ENCODE results near the gene ACTN4. TPM values are rescaled to one million over a fixed set of nuclear protein-coding genes. Genes with fewer than 3 reads are reported as not detected.

The ACTN4 gene
- total RNA-seq, 1 donor from 2014 or later = 127 TPM

DNA sequence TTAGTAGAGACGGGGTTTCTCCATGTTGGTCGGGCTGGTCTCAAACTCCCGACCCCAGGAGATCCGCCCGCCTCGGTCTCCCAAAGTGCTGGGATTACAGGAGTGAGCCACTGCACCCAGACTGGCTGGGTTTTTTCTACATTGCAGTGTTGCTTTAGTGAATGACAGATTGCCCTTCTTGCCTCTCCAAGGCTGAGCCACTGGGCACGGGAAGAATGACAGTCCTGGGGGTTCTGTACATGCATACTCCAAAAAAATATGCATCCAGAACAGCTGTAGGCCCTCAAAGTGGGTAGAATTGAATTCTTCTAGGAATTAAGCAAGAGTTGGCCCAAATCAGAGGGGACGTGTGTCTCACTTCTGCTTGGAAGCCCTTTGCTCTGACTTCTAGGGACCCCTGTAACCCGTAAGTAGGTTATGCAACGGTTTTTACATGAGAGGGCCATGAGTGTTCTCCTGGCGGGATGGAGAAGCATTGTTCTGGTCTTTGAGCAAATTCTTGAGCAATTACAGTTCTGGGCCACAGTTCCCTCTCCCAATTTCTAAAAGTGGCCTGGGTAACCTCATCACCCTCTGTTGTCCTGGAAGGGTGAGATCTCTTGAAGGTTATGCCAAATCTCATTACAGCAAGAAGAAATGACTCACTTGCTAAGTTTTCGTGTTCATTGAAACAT is 3.6 kb downstream of the ACTN4 start:
- Mint-ChIP-seq H3K27me3 (ENCODE audit: insufficient read depth, low read depth) (peaks cover 2% of the 10 kb centered on the region), H3K9me3 (no peaks in the 10 kb centered on the region), H3K4me1 (peaks cover 49% of the 10 kb centered on the region), H3K27ac (no peak overlapping the region), H3K4me3 (peak overlapping the region; percentile 35), H3K36me3 (peaks cover 8% of the 10 kb centered on the region)
- no peaks in the 10 kb centered on the region for H3K36me3 ChIP-seq
- no peak for DNase-seq (ENCODE audit: low spot score)
- H3K27me3 ChIP-seq = no peaks in the 10 kb centered on the region
- H3K27ac ChIP-seq = no peak overlapping the region
- peaks cover 81% of the 10 kb centered on the region for H4K20me1 ChIP-seq (ENCODE audit: low read depth)
- peak overlapping the region; percentile 90 for H3K4me2 ChIP-seq
- H3K9me3 ChIP-seq (ENCODE audit: low read depth) = no peaks in the 10 kb centered on the region
- H3K4me3 ChIP-seq = no peak overlapping the region
- H3K79me2 ChIP-seq (ENCODE audit: low read depth) = peaks cover 85% of the 10 kb centered on the region
- peaks cover 44% of the 10 kb centered on the region for H3K4me1 ChIP-seq
- H3F3A ChIP-seq (ENCODE audit: low read depth) = peaks cover 21% of the 10 kb centered on the region
- H2AFZ ChIP-seq (replicated peaks) = no peak overlapping the region
- H3K9ac ChIP-seq = no peak overlapping the region
- TF ChIP-seq, protein P1, sequence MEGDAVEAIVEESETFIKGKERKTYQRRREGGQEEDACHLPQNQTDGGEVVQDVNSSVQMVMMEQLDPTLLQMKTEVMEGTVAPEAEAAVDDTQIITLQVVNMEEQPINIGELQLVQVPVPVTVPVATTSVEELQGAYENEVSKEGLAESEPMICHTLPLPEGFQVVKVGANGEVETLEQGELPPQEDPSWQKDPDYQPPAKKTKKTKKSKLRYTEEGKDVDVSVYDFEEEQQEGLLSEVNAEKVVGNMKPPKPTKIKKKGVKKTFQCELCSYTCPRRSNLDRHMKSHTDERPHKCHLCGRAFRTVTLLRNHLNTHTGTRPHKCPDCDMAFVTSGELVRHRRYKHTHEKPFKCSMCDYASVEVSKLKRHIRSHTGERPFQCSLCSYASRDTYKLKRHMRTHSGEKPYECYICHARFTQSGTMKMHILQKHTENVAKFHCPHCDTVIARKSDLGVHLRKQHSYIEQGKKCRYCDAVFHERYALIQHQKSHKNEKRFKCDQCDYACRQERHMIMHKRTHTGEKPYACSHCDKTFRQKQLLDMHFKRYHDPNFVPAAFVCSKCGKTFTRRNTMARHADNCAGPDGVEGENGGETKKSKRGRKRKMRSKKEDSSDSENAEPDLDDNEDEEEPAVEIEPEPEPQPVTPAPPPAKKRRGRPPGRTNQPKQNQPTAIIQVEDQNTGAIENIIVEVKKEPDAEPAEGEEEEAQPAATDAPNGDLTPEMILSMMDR (IDR thresholded peaks at IDR 0.05) = no peak
- TF ChIP-seq EZH2phosphoT487 (IDR thresholded peaks at IDR 0.05) (no peak), EZH2 (IDR thresholded peaks at IDR 0.05) (no peak)

- no peak for DNase-seq (ENCODE audit: low spot score)
- H3K4me1 Mint-ChIP-seq = peaks cover 67% of the 10 kb centered on the region
- H3K27ac Mint-ChIP-seq = no peak overlapping the region
- Histone ChIP-seq H4K20me1 (ENCODE audit: low read depth) (peaks cover 100% of the 10 kb centered on the region), H3K9ac (no peak overlapping the region), H3K9me3 (ENCODE audit: low read depth) (no peaks in the 10 kb centered on the region), H3K4me2 (no peak overlapping the region), H3K4me3 (no peak overlapping the region), H3K27ac (no peak overlapping the region), H3F3A (ENCODE audit: low read depth) (peaks cover 21% of the 10 kb centered on the region), H3K36me3 (no peaks in the 10 kb centered on the region), H2AFZ (replicated peaks) (no peak overlapping the region), H3K4me1 (peaks cover 51% of the 10 kb centered on the region), H3K27me3 (no peaks in the 10 kb centered on the region), H3K79me2 (ENCODE audit: low read depth) (peaks cover 100% of the 10 kb centered on the region)
- peaks cover 2% of the 10 kb centered on the region for H3K27me3 Mint-ChIP-seq (ENCODE audit: insufficient read depth, low read depth)
- H3K36me3 Mint-ChIP-seq = peaks cover 17% of the 10 kb centered on the region
- no peaks in the 10 kb centered on the region for H3K9me3 Mint-ChIP-seq
- no peak overlapping the region for H3K4me3 Mint-ChIP-seq
- TF ChIP-seq EZH2phosphoT487 (IDR thresholded peaks at IDR 0.05) = no peak
- TF ChIP-seq, protein P1 (IDR thresholded peaks at IDR 0.05) = no peak
- TF ChIP-seq EZH2 (IDR thresholded peaks at IDR 0.05) = no peak
Measured at GRCh38 chr19:38653028-38653571, 5.7 kb downstream of the ACTN4 start.

DNA sequence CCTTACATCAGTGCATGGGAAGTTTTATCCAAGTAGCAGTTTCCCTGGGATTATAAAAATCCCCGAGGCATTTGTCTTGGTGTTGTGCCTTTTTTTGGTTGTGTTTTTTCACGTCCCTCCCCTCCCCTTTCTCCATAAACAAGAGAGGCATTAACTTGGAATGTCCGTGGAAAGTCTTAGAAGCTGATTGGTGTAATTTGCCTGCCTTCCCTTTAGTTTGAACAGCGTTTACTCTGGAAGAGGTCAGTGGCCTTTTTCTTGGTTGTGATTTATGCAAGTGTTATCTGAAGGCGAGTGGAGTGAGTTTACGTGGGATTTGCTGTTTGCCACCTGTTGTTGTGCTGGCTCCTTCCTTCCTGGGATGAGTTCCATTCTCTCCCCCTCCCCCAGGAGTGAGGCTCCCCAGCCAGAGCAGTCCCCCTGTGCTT is 7.2 kb downstream of the ACTN4 start:
- Histone ChIP-seq H3K9ac (no peak overlapping the region), H3K79me2 (ENCODE audit: low read depth) (peaks cover 100% of the 10 kb centered on the region), H3K27me3 (no peaks in the 10 kb centered on the region), H3K27ac (peak overlapping the region; percentile 42), H4K20me1 (ENCODE audit: low read depth) (peaks cover 100% of the 10 kb centered on the region), H3K36me3 (no peaks in the 10 kb centered on the region), H3F3A (ENCODE audit: low read depth) (peaks cover 21% of the 10 kb centered on the region), H3K4me1 (peaks cover 48% of the 10 kb centered on the region), H3K4me2 (peak overlapping the region; percentile 56), H2AFZ (replicated peaks) (no peak overlapping the region), H3K4me3 (peak overlapping the region; percentile 17), H3K9me3 (ENCODE audit: low read depth) (no peaks in the 10 kb centered on the region)
- H3K4me1 Mint-ChIP-seq = peaks cover 67% of the 10 kb centered on the region
- peaks cover 15% of the 10 kb centered on the region for H3K36me3 Mint-ChIP-seq
- H3K27me3 Mint-ChIP-seq (ENCODE audit: insufficient read depth, low read depth) = no peaks in the 10 kb centered on the region
- no peak for DNase-seq (ENCODE audit: low spot score)
- no peaks in the 10 kb centered on the region for H3K9me3 Mint-ChIP-seq
- peak overlapping the region; percentile 25 for H3K4me3 Mint-ChIP-seq
- H3K27ac Mint-ChIP-seq = peak overlapping the region; percentile 83
- no peak for TF ChIP-seq EZH2 (IDR thresholded peaks at IDR 0.05)

Measured in neural progenitor cell (in vitro differentiated cells).